ENCODE results near the gene TTC39A. TPM values are rescaled to one million over a fixed set of nuclear protein-coding genes. Genes with fewer than 3 reads are reported as not detected.

The TTC39A gene
- total and polyA plus RNA-seq, 2 of the 13 experiments (the other 11 are each of a cell fraction or from before 2014, with no cell fraction given) = 0.33 to 1.5 TPM

GRCh38 chr1:51302746-51303145 is 27.6 kb downstream of the TTC39A start:
- in situ Hi-C loops (cut with HindIII; ENCODE audit: extremely low pct_ligation_motif_present, low pct_unique_long_range_greater_than_20kb) (no loop called here), intact Hi-C loops (cut with micrococcal nuclease; ENCODE audit: unreplicated experiment) (no loop called here)
- Histone ChIP-seq H3K36me3 (replicated peaks in 1 of 2; ENCODE audit: control insufficient read depth in 1 of 2, insufficient read depth in 2 of 2, low read length in 2 of 2) (no peaks in the 10 kb centered on the region), H3K4me1 (ENCODE audit: insufficient read depth, low read length) (peaks cover 34% of the 10 kb centered on the region), H3K4me3 (replicated peaks in 1 of 3; ENCODE audit: insufficient read depth in 1 of 3, low read depth in 2 of 3, low read length in 3 of 3) (no peak overlapping the region), H3K27me3 (ENCODE audit: control insufficient read depth in 1 of 2, insufficient read depth in 2 of 2, low read length in 2 of 2) (no peaks in the 10 kb centered on the region; a peak in 2 of 5 replicates), H3K4me2 (ENCODE audit: low read depth, low read length) (0 out of 2 replicates have a peak overlapping the region, but pooled peaks have one; percentile 18), H3K79me2 (ENCODE audit: insufficient read depth, low read length) (no peaks in the 10 kb centered on the region), H3K27ac (ENCODE audit: extremely low read length, insufficient read depth, low read length) (no peak overlapping the region), H3K9ac (ENCODE audit: insufficient read depth, low read depth, low read length) (no peak overlapping the region), H4K20me1 (ENCODE audit: insufficient read depth, low read length) (no peaks in the 10 kb centered on the region), H3K9me3 (ENCODE audit: low read length) (no peaks in the 10 kb centered on the region), H2AFZ (ENCODE audit: low read length) (no peak overlapping the region)
- CTCF ChIA-PET (ENCODE audit: low intra/inter-chr PET ratio, low total read pairs) = no interaction called here
- TF ChIP-seq POGZ (CRISPR knock-in tag; IDR thresholded peaks at IDR 0.05) = no peak
- peak; percentile 89 for TF ChIP-seq ZNF629 (CRISPR knock-in tag; conservative IDR thresholded peaks at IDR 0.05)
- TF ChIP-seq SNAI1 (CRISPR knock-in tag; IDR thresholded peaks at IDR 0.05; ENCODE audit: borderline replicate concordance) = no peak
- TF ChIP-seq ZMYM3 (CRISPR knock-in tag; IDR thresholded peaks at IDR 0.05) = peak; percentile 36; the same call in 1 of the 2 replicates
- no peak for FAIRE-seq
- POLR2A ChIA-PET = no interaction called here
- ATAC-seq = no peak
- no TSS peak for BruUV-seq (replicated peaks)
- whole genome bisulfite sequencing (ENCODE audit: low lambda C conversion rate) = 48% methylated on average over 4 of the region's 7 CpGs
- no peak for DNase-seq (ENCODE audit: low spot score)

- no peaks in the 10 kb centered on the region for H3K79me2 ChIP-seq (ENCODE audit: insufficient read depth, low read length)
- BruUV-seq (replicated peaks) = no TSS peak
- H3K9ac ChIP-seq (ENCODE audit: insufficient read depth, low read depth, low read length) = no peak overlapping the region
- H3K4me2 ChIP-seq (ENCODE audit: low read depth, low read length) = no peak overlapping the region
- in situ Hi-C loops (cut with HindIII; ENCODE audit: extremely low pct_ligation_motif_present, low pct_unique_long_range_greater_than_20kb) = no loop called here
- H3K27me3 ChIP-seq (ENCODE audit: control insufficient read depth in 1 of 2, insufficient read depth in 2 of 2, low read length in 2 of 2) = no peaks in the 10 kb centered on the region; a peak in 2 of 5 replicates
- WGBS (ENCODE audit: low lambda C conversion rate) = 74% methylated on average over 9 of the region's 10 CpGs
- ChIA-PET CTCF (ENCODE audit: low intra/inter-chr PET ratio, low total read pairs) (no interaction called here), POLR2A (no interaction called here)
- no peak for DNase-seq (ENCODE audit: low spot score)
- ATAC-seq = no peak
- intact Hi-C loops (cut with micrococcal nuclease; ENCODE audit: unreplicated experiment) = no loop called here
- H3K4me1 ChIP-seq (ENCODE audit: insufficient read depth, low read length) = peaks cover 36% of the 10 kb centered on the region
- H3K9me3 ChIP-seq (ENCODE audit: low read length) = no peaks in the 10 kb centered on the region
- FAIRE-seq = no peak
- no peak overlapping the region for H3K4me3 ChIP-seq (replicated peaks in 1 of 3; ENCODE audit: insufficient read depth in 1 of 3, low read depth in 2 of 3, low read length in 3 of 3)
- H3K27ac ChIP-seq (ENCODE audit: extremely low read length, insufficient read depth, low read length) = no peak overlapping the region
- no peak overlapping the region for H2AFZ ChIP-seq (ENCODE audit: low read length)
- no peaks in the 10 kb centered on the region for H3K36me3 ChIP-seq (replicated peaks in 1 of 2; ENCODE audit: control insufficient read depth in 1 of 2, insufficient read depth in 2 of 2, low read length in 2 of 2)
- no peaks in the 10 kb centered on the region for H4K20me1 ChIP-seq (ENCODE audit: insufficient read depth, low read length)
- TF ChIP-seq ZIK1 (CRISPR knock-in tag; IDR thresholded peaks at IDR 0.05; ENCODE audit: borderline replicate concordance, low read depth) = no peak
- no peak for TF ChIP-seq CCAR2 (optimal IDR thresholded peaks at IDR 0.05; ENCODE audit: low read depth, low read length)
- no peak for TF ChIP-seq TMF1 (CRISPR knock-in tag; IDR thresholded peaks at IDR 0.05; ENCODE audit: low read depth)
- no peak for TF ChIP-seq ZNF12 (CRISPR knock-in tag; IDR thresholded peaks at IDR 0.05)
- TF ChIP-seq, protein P1, sequence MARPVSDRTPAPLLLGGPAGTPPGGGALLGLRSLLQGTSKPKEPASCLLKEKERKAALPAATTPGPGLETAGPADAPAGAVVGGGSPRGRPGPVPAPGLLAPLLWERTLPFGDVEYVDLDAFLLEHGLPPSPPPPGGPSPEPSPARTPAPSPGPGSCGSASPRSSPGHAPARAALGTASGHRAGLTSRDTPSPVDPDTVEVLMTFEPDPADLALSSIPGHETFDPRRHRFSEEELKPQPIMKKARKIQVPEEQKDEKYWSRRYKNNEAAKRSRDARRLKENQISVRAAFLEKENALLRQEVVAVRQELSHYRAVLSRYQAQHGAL (CRISPR knock-in tag; IDR thresholded peaks at IDR 0.05; ENCODE audit: not compliant biosample characterization) = no peak
- no peak for TF ChIP-seq ONECUT2 (CRISPR knock-in tag; IDR thresholded peaks at IDR 0.05)
- no peak for TF ChIP-seq ZUFSP (CRISPR knock-in tag; IDR thresholded peaks at IDR 0.05; ENCODE audit: borderline replicate concordance)
- no peak for TF ChIP-seq PAWR (CRISPR knock-in tag; IDR thresholded peaks at IDR 0.05; ENCODE audit: borderline replicate concordance)
- TF ChIP-seq ZBED4 (CRISPR knock-in tag; IDR thresholded peaks at IDR 0.05; ENCODE audit: borderline replicate concordance) = no peak
These were observed 28.1 kb downstream of the TTC39A start for GRCh38 chr1:51302270-51302669.
